Immature natural killer cell (primary cell): ENCODE results near the gene CORIN. TPM values are rescaled to one million over a fixed set of nuclear protein-coding genes. Genes with fewer than 3 reads are reported as not detected.
"Not testable (repeated sequence)": the region's sequence is repeated elsewhere in the genome, so short reads cannot be mapped to it uniquely, and the experiment has no call there.

Experiments used
- DNase-seq, 3 donors: peaks; one replicate each; pipeline ENCODE4 v3.0.0; 2022; ENCODE audit warnings: mixed read lengths in 1 of 3
- H3K27ac Mint-ChIP-seq, 6 donors: one replicate each; pipeline ENCODE4 v1.8.0; 2020; ENCODE audit warnings: mixed read lengths in 6 of 6, mild to moderate bottlenecking in 5 of 6, inconsistent platforms in 4 of 6, moderate library complexity in 3 of 6
- H3K27me3 Mint-ChIP-seq, 3 donors: one replicate each; pipeline ENCODE4 v1.8.0; 2020 to 2021; ENCODE audit warnings: low read depth in 3 of 3, mild to moderate bottlenecking in 3 of 3, mixed read lengths in 3 of 3, moderate library complexity in 3 of 3, inconsistent platforms in 1 of 3
- H3K36me3 Mint-ChIP-seq, 3 donors: one replicate each; pipeline ENCODE4 v1.8.0; 2020; ENCODE audit warnings: mixed read lengths in 3 of 3, inconsistent platforms in 2 of 3, mild to moderate bottlenecking in 2 of 3
- H3K4me1 Mint-ChIP-seq, 2 donors: one replicate each; pipeline ENCODE4 v1.8.0; 2020; ENCODE audit warnings: inconsistent platforms in 2 of 2, mild to moderate bottlenecking in 2 of 2, mixed read lengths in 2 of 2, moderate library complexity in 1 of 2
- H3K4me3 Mint-ChIP-seq, 5 donors: one replicate each; pipeline ENCODE4 v1.8.0; 2020; ENCODE audit warnings: mild to moderate bottlenecking in 5 of 5, mixed read lengths in 5 of 5, inconsistent platforms in 3 of 5, moderate library complexity in 3 of 5
- H3K9me3 Mint-ChIP-seq, 6 donors: one replicate each; pipeline ENCODE4 v1.8.0; 2020; ENCODE audit warnings: mild to moderate bottlenecking in 6 of 6, mixed read lengths in 6 of 6, inconsistent platforms in 4 of 6, moderate library complexity in 3 of 6
- polyA plus RNA-seq, 3 donors: library from polyadenylated mRNA; unstranded; fragments of 300-500 nt; fragmentation: Illumina TruSeq; gene quantifications; one replicate each; pipeline ENCODE4 v1.2.3, GENCODE V29; 2021

CORIN gene
- polyA plus RNA-seq, 3 donors from 2014 or later: not detected

- Mint-ChIP-seq H3K4me1 (peaks cover 2 to 10% of the 10 kb centered on the region in 2 donors), H3K36me3 (peaks cover 9 to 37% (median 37%) of the 10 kb centered on the region in 3 donors), H3K4me3 (no peak overlapping the region), H3K9me3 (no peaks in the 10 kb centered on the region), H3K27me3 (peaks cover 0 to 2% (median 0%) of the 10 kb centered on the region in 3 donors), H3K27ac (no peak overlapping the region)
- no peak for DNase-seq
Observed at GRCh38 chr4:47557255-47557654, 280.6 kb downstream of the CORIN start.

GRCh38 chr4:47555920-47556319 lies 281.9 kb downstream of the CORIN start:
- H3K27ac Mint-ChIP-seq, DNase-seq, H3K4me3 Mint-ChIP-seq, H3K9me3 Mint-ChIP-seq, H3K27me3 Mint-ChIP-seq: not testable (repeated sequence)
- H3K36me3 Mint-ChIP-seq: peaks cover 13 to 40% (median 35%) of the 10 kb centered on the region in 3 donors
- H3K4me1 Mint-ChIP-seq: peaks cover 0 to 11% of the 10 kb centered on the region in 2 donors

GRCh38 chr4:47553329-47554125 lies 284.3 kb downstream of the CORIN start:
- H3K4me3 Mint-ChIP-seq: no peak overlapping the region
- peak overlapping the region in 1 of 6 donors; percentile 75 for H3K27ac Mint-ChIP-seq
- H3K36me3 Mint-ChIP-seq: peaks cover 20 to 42% (median 39%) of the 10 kb centered on the region in 3 donors
- H3K27me3 Mint-ChIP-seq: peaks cover 0 to 4% (median 0%) of the 10 kb centered on the region in 3 donors
- DNase-seq: no peak
- no peaks in the 10 kb centered on the region for H3K9me3 Mint-ChIP-seq
- H3K4me1 Mint-ChIP-seq: peaks cover 0 to 13% of the 10 kb centered on the region in 2 donors

GRCh38 chr4:47551682-47552081 lies 286.2 kb downstream of the CORIN start:
- no peak for DNase-seq
- Mint-ChIP-seq H3K4me3 (no peak overlapping the region), H3K9me3 (no peaks in the 10 kb centered on the region), H3K27ac (peak overlapping the region in 1 of 6 donors; percentile 40), H3K4me1 (peaks cover 0 to 13% of the 10 kb centered on the region in 2 donors), H3K27me3 (peaks cover 0 to 4% (median 0%) of the 10 kb centered on the region in 3 donors), H3K36me3 (peaks cover 36 to 51% (median 45%) of the 10 kb centered on the region in 3 donors)

DNA sequence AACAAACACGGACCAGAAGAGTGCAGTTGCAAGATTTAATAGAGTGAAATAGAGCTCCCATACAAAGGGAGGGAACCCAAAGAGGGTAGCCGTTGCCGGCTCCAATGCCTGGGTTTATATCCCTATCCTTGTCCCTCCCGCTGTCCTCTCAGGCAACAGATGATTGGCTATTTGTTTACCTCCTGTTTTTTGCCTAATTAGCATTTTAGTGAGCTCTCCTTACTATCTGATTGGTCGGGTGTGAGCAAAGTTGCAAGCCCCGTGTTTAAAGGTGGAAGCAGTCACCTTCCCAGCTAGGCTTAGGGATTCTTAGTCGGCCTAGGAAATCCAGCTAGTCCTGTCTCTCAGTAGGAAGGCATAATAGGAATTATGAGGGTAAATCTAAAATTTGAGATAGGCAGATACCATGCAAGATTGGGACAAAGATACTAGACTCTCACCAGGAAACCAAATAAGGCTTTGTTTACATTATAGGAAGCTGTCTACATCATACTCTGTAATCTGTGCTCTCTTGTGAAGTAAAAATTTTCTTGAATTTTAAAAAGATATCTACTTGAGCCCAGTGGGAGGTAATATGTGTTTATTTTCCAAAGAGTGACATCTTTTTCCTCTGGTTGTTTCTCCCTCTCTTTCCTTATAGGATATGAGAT lies 286.8 kb downstream of the CORIN start:
- peaks cover 0 to 13% of the 10 kb centered on the region in 2 donors for H3K4me1 Mint-ChIP-seq
- no peak for DNase-seq
- peaks cover 43 to 58% (median 50%) of the 10 kb centered on the region in 3 donors for H3K36me3 Mint-ChIP-seq
- no peak overlapping the region for H3K4me3 Mint-ChIP-seq
- peaks cover 0 to 4% (median 0%) of the 10 kb centered on the region in 3 donors for H3K27me3 Mint-ChIP-seq
- peak overlapping the region in 1 of 6 donors; percentile 12 for H3K27ac Mint-ChIP-seq
- no peaks in the 10 kb centered on the region for H3K9me3 Mint-ChIP-seq

GRCh38 chr4:47550357-47550756 lies 287.5 kb downstream of the CORIN start:
- H3K27me3 Mint-ChIP-seq, H3K9me3 Mint-ChIP-seq, DNase-seq, H3K4me3 Mint-ChIP-seq: not testable (repeated sequence)
- peak overlapping the region in 1 of 6 donors; percentile 12 for H3K27ac Mint-ChIP-seq
- peaks cover 0 to 13% of the 10 kb centered on the region in 2 donors for H3K4me1 Mint-ChIP-seq
- H3K36me3 Mint-ChIP-seq: peaks cover 49 to 64% (median 57%) of the 10 kb centered on the region in 3 donors

Other genes with a start within 250 kb of the CORIN start
- gene NFXL1, start 76.5 kb upstream of the CORIN start, polyA plus RNA-seq: 1 to 10 TPM; 1.7 to 6.4 (median 5.4) TPM
- not detected for gene CNGA1, start 178.6 kb upstream of the CORIN start, polyA plus RNA-seq
- not detected for gene NIPAL1, start 178.7 kb upstream of the CORIN start, polyA plus RNA-seq